Endothelial cell of umbilical vein (primary cell): ENCODE results near the gene RABL6. TPM values are rescaled to one million over a fixed set of nuclear protein-coding genes. Genes with fewer than 3 reads are reported as not detected.

ENCODE experiments used
- BruUV-seq: library from RNA; stranded (reverse); fragments of 400-500 nt; replicated peaks from 2 replicates; lab custom pipeline; 2021; lab: Mats Ljungman, UMichigan
- CTCF ChIA-PET: fragments of 300-600, 350-600 bp; sonication (Branson Sonifier 250); formaldehyde crosslinking; loops from one replicate; lab custom pipeline; 2021; ENCODE audit warnings: antibody characterized with exemption, inconsistent platforms; lab: Charles Lee
- POLR2A ChIA-PET: fragments of 300-600, 350-600 bp; sonication (Branson Sonifier 250); formaldehyde crosslinking; loops from one replicate; lab custom pipeline; 2021; ENCODE audit warnings: antibody characterized with exemption, inconsistent platforms; lab: Charles Lee
- DNase-seq: peaks from one replicate; pipeline ENCODE4 v3.0.0-alpha.2; 2011; ENCODE audit warnings: low read depth, low spot score
- FAIRE-seq: peaks from 2 replicates; lab custom pipeline; 2011; peaks lifted over from hg19 to GRCh38; lab: Jason Lieb, UNC
- H2AFZ ChIP-seq: 2 replicates; pipeline ENCODE4 v1.6.0; 2012; ENCODE audit warnings: low read depth, low read length, control low read depth, inconsistent platforms
- H3K27ac ChIP-seq: 2 replicates; pipeline ENCODE4 v1.5.1; 2011; ENCODE audit warnings: low read depth, mild to moderate bottlenecking, control low read depth, low read length, moderate library complexity; ENCODE audit not compliant: insufficient read depth
- H3K27me3 ChIP-seq, 2 experiments: 2 replicates each; pipeline versions ENCODE4 v1.6.0 to v1.6.1; 2011; ENCODE audit warnings: low read length in 2 of 2, mixed read lengths in 1 of 2; ENCODE audit not compliant: control insufficient read depth in 2 of 2, insufficient read depth in 2 of 2
- H3K36me3 ChIP-seq, 2 experiments: 2 replicates in 1 of 2; 3 replicates in 1 of 2; pipeline ENCODE4 v1.5.1; 2011; ENCODE audit warnings: low read length in 2 of 2, mild to moderate bottlenecking in 1 of 2, moderate library complexity in 1 of 2; ENCODE audit not compliant: control insufficient read depth in 2 of 2, insufficient read depth in 2 of 2; ENCODE audit errors: extremely low read depth in 1 of 2
- H3K4me1 ChIP-seq: 3 replicates; pipeline ENCODE4 v1.5.1; 2011; ENCODE audit warnings: mild to moderate bottlenecking, low read length; ENCODE audit not compliant: control insufficient read depth, insufficient read depth; ENCODE audit errors: extremely low read depth
- H3K4me2 ChIP-seq: 2 replicates; pipeline ENCODE4 v1.6.1; 2011; ENCODE audit warnings: low read length, control low read depth, mixed read lengths; ENCODE audit not compliant: insufficient read depth
- H3K4me3 ChIP-seq, 3 experiments: fragments of 200-600 bp in 1 of 3; sonication (generic), shearing (Covaris generic) in 1 of 3; replicated peaks in 1 of 3; 2 replicates each; pipeline ENCODE4 v1.5.1; 2011 to 2016; ENCODE audit warnings: control low read depth in 3 of 3, low read length in 3 of 3, mild to moderate bottlenecking in 2 of 3, inconsistent platforms in 1 of 3, low read depth in 1 of 3, moderate library complexity in 1 of 3; ENCODE audit not compliant: insufficient read depth in 1 of 3
- H3K79me2 ChIP-seq: 2 replicates; pipeline ENCODE4 v1.6.0; 2012; ENCODE audit warnings: low read length, inconsistent platforms; ENCODE audit not compliant: control insufficient read depth, insufficient read depth
- H3K9ac ChIP-seq: replicated peaks from 2 replicates; pipeline ENCODE3; 2011; ENCODE audit warnings: low read length, control low read depth; ENCODE audit not compliant: insufficient read depth; ENCODE audit errors: extremely low read depth
- H3K9me1 ChIP-seq: replicated peaks from 3 replicates; pipeline ENCODE4 v1.6.0; 2011; ENCODE audit warnings: mild to moderate bottlenecking, low read length; ENCODE audit not compliant: control insufficient read depth, insufficient read depth; ENCODE audit errors: extremely low read depth
- H3K9me3 ChIP-seq: replicated peaks from 2 replicates; pipeline ENCODE4 v1.5.1; 2012; ENCODE audit warnings: low read length, inconsistent platforms; ENCODE audit not compliant: control insufficient read depth, insufficient read depth
- H4K20me1 ChIP-seq: replicated peaks from 2 replicates; pipeline ENCODE3; 2011; ENCODE audit warnings: mild to moderate bottlenecking, low read length; ENCODE audit not compliant: control insufficient read depth, insufficient read depth; ENCODE audit errors: extremely low read depth
- EZH2 ChIP-seq: IDR thresholded peaks from 2 replicates; pipeline ENCODE4 v1.6.1; 2012; ENCODE audit warnings: borderline replicate concordance, low read depth, mild to moderate bottlenecking, moderate library complexity, low read length, inconsistent platforms; ENCODE audit not compliant: severe bottlenecking
- FOS ChIP-seq: IDR thresholded peaks from 2 replicates; pipeline ENCODE4 v1.6.1; 2011; ENCODE audit warnings: mild to moderate bottlenecking, low read length, moderate library complexity, borderline replicate concordance; ENCODE audit not compliant: insufficient read depth
- GATA2 ChIP-seq: IDR thresholded peaks from 2 replicates; pipeline ENCODE4 v1.7.0; 2011; ENCODE audit warnings: low read depth, mild to moderate bottlenecking, moderate library complexity, mixed read lengths, low read length; ENCODE audit not compliant: insufficient read length, insufficient read depth
- JUN ChIP-seq: IDR thresholded peaks from 2 replicates; pipeline ENCODE4 v1.6.1; 2011; ENCODE audit warnings: borderline replicate concordance, low read depth; ENCODE audit not compliant: insufficient read length, insufficient read depth
- MYC ChIP-seq: IDR thresholded peaks from one replicate; pipeline ENCODE4 v1.6.1; 2011; ENCODE audit warnings: mild to moderate bottlenecking, low read depth, low read length
- POLR2A ChIP-seq: IDR thresholded peaks from 2 replicates; pipeline ENCODE4 v1.6.1; 2012; ENCODE audit warnings: low read depth, mild to moderate bottlenecking, control low read depth, low read length
- POLR2AphosphoS5 ChIP-seq: IDR thresholded peaks from 2 replicates; pipeline ENCODE4 v1.6.1; 2012; ENCODE audit warnings: low read depth, mild to moderate bottlenecking, control low read depth, low read length, moderate library complexity; ENCODE audit not compliant: insufficient read depth
- dilution Hi-C: fragments of 300-500 bp; cut with MboI; formaldehyde crosslinking; loops from one replicate; pipeline ENCODE4 v1.15.0; 2019; ENCODE audit warnings: low sequenced_read_pairs; ENCODE audit not compliant: extremely low pct_ligation_motif_present
- intact Hi-C: fragments of 100-400 bp; cut with micrococcal nuclease; formaldehyde crosslinking; loops from one replicate; pipeline ENCODE4 v1.10.0; 2022
- polyA plus RNA-seq, 4 experiments: library from polyadenylated mRNA; depleted of rRNA in 3 of 4; stranded (reverse) in 3 of 4; unstranded in 1 of 4; fragments of >200 nt; gene quantifications; 2 replicates each; pipeline versions ENCODE4 v1.2.1 to v1.2.3, GENCODE V29; 2011 to 2012; ENCODE audit warnings: missing spikeins in 1 of 4
- total RNA-seq: library from RNA; stranded (reverse); gene quantifications from 2 replicates; pipeline ENCODE4 v1.2.3, GENCODE V29; 2021
- TF ChIP-seq, protein P1 (sequence below): IDR thresholded peaks from 2 replicates; pipeline ENCODE4 v1.6.1; 2011; ENCODE audit not compliant: insufficient read depth, insufficient read length
- TF ChIP-seq, protein P2 (sequence below), 2 donors: IDR thresholded peaks; 1 replicate in 1 of 2; 2 replicates in 1 of 2; pipeline ENCODE4 v1.5.1; 2011; ENCODE audit warnings: low read length in 2 of 2, mild to moderate bottlenecking in 2 of 2, moderate library complexity in 2 of 2, control low read depth in 1 of 2, inconsistent platforms in 1 of 2, low read depth in 1 of 2; ENCODE audit not compliant: insufficient read depth in 1 of 2; ENCODE audit errors: extremely low read depth in 1 of 2

RABL6 gene
- total and polyA plus RNA-seq, 2 donors (not counting 3 experiments of a cell fraction or from before 2014, with no cell fraction given) = 60.8 to 112 TPM

DNA sequence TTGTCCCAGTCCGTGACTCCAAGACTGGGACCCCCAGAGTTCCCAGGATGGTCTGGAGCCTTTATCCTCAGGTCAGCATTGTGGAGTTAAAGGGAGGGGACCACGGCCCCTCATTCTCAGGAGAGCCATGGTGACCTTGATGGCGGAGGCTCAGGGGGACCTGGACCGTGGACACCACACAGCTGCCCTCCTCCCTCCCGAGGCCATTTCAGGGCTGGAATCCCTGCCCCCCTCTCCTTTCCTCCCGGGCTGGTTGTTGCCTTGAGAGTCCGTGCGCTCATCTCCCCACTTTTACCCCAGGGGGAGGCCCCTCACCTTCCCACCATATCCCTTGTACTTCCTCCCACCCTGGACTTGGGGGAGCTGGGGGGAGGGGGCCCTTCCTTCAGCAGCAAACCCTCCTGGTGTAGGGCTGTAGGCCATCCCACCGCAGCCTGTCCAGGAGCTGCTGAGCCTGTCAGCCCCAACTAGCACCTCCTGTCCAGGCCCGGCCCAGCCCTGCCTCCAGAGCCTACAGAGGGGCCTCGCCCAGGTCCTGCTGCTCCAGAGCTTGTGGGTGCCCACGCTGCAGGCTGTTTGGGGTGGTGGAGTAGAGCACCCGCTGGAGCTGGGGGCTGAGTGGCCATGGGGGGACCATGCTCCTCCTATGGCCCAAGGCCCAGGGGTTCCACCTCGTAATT is 20.2 kb downstream of the RABL6 start:
- H2AFZ ChIP-seq = no peak overlapping the region
- peaks cover 14 to 51% of the 10 kb centered on the region in 2 experiments for H3K36me3 ChIP-seq
- FAIRE-seq (no peak), DNase-seq (no peak)
- dilution Hi-C loops (no loop called here), intact Hi-C loops (no loop called here)
- no peaks in the 10 kb centered on the region for H3K79me2 ChIP-seq
- CTCF ChIA-PET = no interaction called here
- no peaks in the 10 kb centered on the region for H3K9me3 ChIP-seq
- H3K4me1 ChIP-seq = no peaks in the 10 kb centered on the region
- H3K9ac ChIP-seq = no peak overlapping the region
- H3K4me2 ChIP-seq = no peak overlapping the region
- no peaks in the 10 kb centered on the region for H4K20me1 ChIP-seq
- H3K27me3 ChIP-seq = no peaks in the 10 kb centered on the region
- no TSS peak for BruUV-seq
- no peak overlapping the region for H3K4me3 ChIP-seq
- H3K9me1 ChIP-seq = no peaks in the 10 kb centered on the region
- H3K27ac ChIP-seq = no peak overlapping the region
- no peak for TF ChIP-seq JUN
- no peak for TF ChIP-seq FOS
- TF ChIP-seq POLR2AphosphoS5 = no peak
- TF ChIP-seq POLR2A = no peak
- no peak for TF ChIP-seq MYC
- TF ChIP-seq, protein P1, sequence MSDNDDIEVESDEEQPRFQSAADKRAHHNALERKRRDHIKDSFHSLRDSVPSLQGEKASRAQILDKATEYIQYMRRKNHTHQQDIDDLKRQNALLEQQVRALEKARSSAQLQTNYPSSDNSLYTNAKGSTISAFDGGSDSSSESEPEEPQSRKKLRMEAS = no peak
- TF ChIP-seq, protein P2, sequence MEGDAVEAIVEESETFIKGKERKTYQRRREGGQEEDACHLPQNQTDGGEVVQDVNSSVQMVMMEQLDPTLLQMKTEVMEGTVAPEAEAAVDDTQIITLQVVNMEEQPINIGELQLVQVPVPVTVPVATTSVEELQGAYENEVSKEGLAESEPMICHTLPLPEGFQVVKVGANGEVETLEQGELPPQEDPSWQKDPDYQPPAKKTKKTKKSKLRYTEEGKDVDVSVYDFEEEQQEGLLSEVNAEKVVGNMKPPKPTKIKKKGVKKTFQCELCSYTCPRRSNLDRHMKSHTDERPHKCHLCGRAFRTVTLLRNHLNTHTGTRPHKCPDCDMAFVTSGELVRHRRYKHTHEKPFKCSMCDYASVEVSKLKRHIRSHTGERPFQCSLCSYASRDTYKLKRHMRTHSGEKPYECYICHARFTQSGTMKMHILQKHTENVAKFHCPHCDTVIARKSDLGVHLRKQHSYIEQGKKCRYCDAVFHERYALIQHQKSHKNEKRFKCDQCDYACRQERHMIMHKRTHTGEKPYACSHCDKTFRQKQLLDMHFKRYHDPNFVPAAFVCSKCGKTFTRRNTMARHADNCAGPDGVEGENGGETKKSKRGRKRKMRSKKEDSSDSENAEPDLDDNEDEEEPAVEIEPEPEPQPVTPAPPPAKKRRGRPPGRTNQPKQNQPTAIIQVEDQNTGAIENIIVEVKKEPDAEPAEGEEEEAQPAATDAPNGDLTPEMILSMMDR (IDR thresholded peaks at IDR 0.05; ENCODE audit: extremely low read depth in 1 of 2, insufficient read depth in 1 of 2, low read depth in 1 of 2, low read length in 2 of 2) = no peak
- no peak for TF ChIP-seq GATA2
- TF ChIP-seq EZH2 = no peak
- POLR2A ChIA-PET = no interaction called here
